Mammary epithelial cell (primary cell): Measurements from ENCODE around the gene IRAK3.

Experiments
- CTCF ChIP-seq, 2 donors: IDR thresholded peaks in 1 of 2; conservative IDR thresholded peaks in 1 of 2; 2 replicates each; pipeline ENCODE4 v1.5.1; 2011 to 2012; ENCODE audit warnings: inconsistent platforms in 2 of 2, low read length in 2 of 2, mild to moderate bottlenecking in 2 of 2, control low read depth in 1 of 2, low read depth in 1 of 2; ENCODE audit not compliant: insufficient read depth in 1 of 2; ENCODE audit errors: extremely low read depth in 1 of 2
- EZH2 ChIP-seq: IDR thresholded peaks from 2 replicates; pipeline ENCODE4 v1.6.1; 2012; ENCODE audit warnings: low read length, inconsistent platforms, borderline replicate concordance

GRCh38 chr12:66139328-66139727 is 49.7 kb upstream of the IRAK3 start:
- TF ChIP-seq CTCF (conservative IDR thresholded peaks at IDR 0.05 in 1 of 2, IDR thresholded peaks at IDR 0.05 in 1 of 2; ENCODE audit: extremely low read depth in 1 of 2, insufficient read depth in 1 of 2, low read depth in 1 of 2, low read length in 2 of 2) (no peak), EZH2 (no peak)
